ENCODE data around the gene AZU1. TPM values are rescaled to one million over a fixed set of nuclear protein-coding genes. Genes with fewer than 3 reads are reported as not detected.

AZU1 gene
- not detected in 2 replicates for total RNA-seq (2012; rRNA removed)

- H3K27me3 ChIP-seq (ENCODE audit: control insufficient read depth, insufficient read depth, low read length) = peaks cover 21% of the 10 kb centered on the region
- no peaks in the 10 kb centered on the region for H3K9me3 ChIP-seq (replicated peaks; ENCODE audit: low read length)
- H3K9ac ChIP-seq (ENCODE audit: low read depth, low read length) = no peak within 1 kb of the TSS
- no peak within 1 kb of the TSS for H3K4me2 ChIP-seq (ENCODE audit: low read length)
- H3K36me3 ChIP-seq (ENCODE audit: insufficient read depth, low read length) = no peaks in the 10 kb centered on the region
- H3K4me1 ChIP-seq (ENCODE audit: control insufficient read depth, insufficient read depth, low read length) = no peaks in the 10 kb centered on the region
- no peak within 1 kb of the TSS for H3K4me3 ChIP-seq (ENCODE audit: low read length)
Measured at GRCh38 chr19:827710-828321, at the start of gene AZU1. Gene AZU1 (plus strand): TSS chr19:827837. CDS start chr19:827847, 10 bp downstream.

GRCh38 chr19:778910-779653 is 48.6 kb upstream of the AZU1 start:
- Histone ChIP-seq H3K4me1 (ENCODE audit: control insufficient read depth, insufficient read depth, low read length) (peaks cover 27% of the 10 kb centered on the region), H3K4me3 (ENCODE audit: low read length) (no peak overlapping the region), H3K9me3 (replicated peaks; ENCODE audit: low read length) (no peaks in the 10 kb centered on the region), H3K36me3 (ENCODE audit: insufficient read depth, low read length) (no peaks in the 10 kb centered on the region), H3K9ac (ENCODE audit: low read depth, low read length) (peak overlapping the region; percentile 61), H3K4me2 (ENCODE audit: low read length) (peak overlapping the region; percentile 33), H3K27me3 (ENCODE audit: control insufficient read depth, insufficient read depth, low read length) (no peaks in the 10 kb centered on the region)

GRCh38 chr19:780935-781334 is 46.7 kb upstream of the AZU1 start:
- no peak overlapping the region for H3K4me2 ChIP-seq (ENCODE audit: low read length)
- H3K4me1 ChIP-seq (ENCODE audit: control insufficient read depth, insufficient read depth, low read length) = peaks cover 27% of the 10 kb centered on the region
- H3K36me3 ChIP-seq (ENCODE audit: insufficient read depth, low read length) = no peaks in the 10 kb centered on the region
- H3K4me3 ChIP-seq (ENCODE audit: low read length) = no peak overlapping the region
- no peak overlapping the region for H3K9ac ChIP-seq (ENCODE audit: low read depth, low read length)
- H3K27me3 ChIP-seq (ENCODE audit: control insufficient read depth, insufficient read depth, low read length) = no peaks in the 10 kb centered on the region
- no peaks in the 10 kb centered on the region for H3K9me3 ChIP-seq (replicated peaks; ENCODE audit: low read length)

- Histone ChIP-seq H3K27me3 (ENCODE audit: control insufficient read depth, insufficient read depth, low read length) (no peaks in the 10 kb centered on the region), H3K4me3 (ENCODE audit: low read length) (peak overlapping the region; percentile 63), H3K4me1 (ENCODE audit: control insufficient read depth, insufficient read depth, low read length) (peaks cover 27% of the 10 kb centered on the region), H3K9me3 (replicated peaks; ENCODE audit: low read length) (no peaks in the 10 kb centered on the region), H3K36me3 (ENCODE audit: insufficient read depth, low read length) (no peaks in the 10 kb centered on the region), H3K9ac (ENCODE audit: low read depth, low read length) (peak overlapping the region; percentile 47), H3K4me2 (ENCODE audit: low read length) (peak overlapping the region; percentile 79)
Measured at GRCh38 chr19:781800-782184, 45.8 kb upstream of the AZU1 start.

- peaks cover 27% of the 10 kb centered on the region for H3K4me1 ChIP-seq (ENCODE audit: control insufficient read depth, insufficient read depth, low read length)
- peak overlapping the region; percentile 79 for H3K4me2 ChIP-seq (ENCODE audit: low read length)
- no peaks in the 10 kb centered on the region for H3K36me3 ChIP-seq (ENCODE audit: insufficient read depth, low read length)
- peak overlapping the region; percentile 63 for H3K4me3 ChIP-seq (ENCODE audit: low read length)
- H3K9ac ChIP-seq (ENCODE audit: low read depth, low read length) = peak overlapping the region; percentile 47
- no peaks in the 10 kb centered on the region for H3K27me3 ChIP-seq (ENCODE audit: control insufficient read depth, insufficient read depth, low read length)
- no peaks in the 10 kb centered on the region for H3K9me3 ChIP-seq (replicated peaks; ENCODE audit: low read length)
Measured at GRCh38 chr19:782185-782877, 45.3 kb upstream of the AZU1 start.

- Histone ChIP-seq H3K4me1 (ENCODE audit: control insufficient read depth, insufficient read depth, low read length) (peaks cover 27% of the 10 kb centered on the region), H3K9ac (ENCODE audit: low read depth, low read length) (peak overlapping the region; percentile 47), H3K4me2 (ENCODE audit: low read length) (peak overlapping the region; percentile 79), H3K4me3 (ENCODE audit: low read length) (peak overlapping the region; percentile 63), H3K36me3 (ENCODE audit: insufficient read depth, low read length) (no peaks in the 10 kb centered on the region), H3K9me3 (replicated peaks; ENCODE audit: low read length) (no peaks in the 10 kb centered on the region), H3K27me3 (ENCODE audit: control insufficient read depth, insufficient read depth, low read length) (no peaks in the 10 kb centered on the region)
Measured at GRCh38 chr19:782878-783668, 44.6 kb upstream of the AZU1 start.

- Histone ChIP-seq H3K27me3 (ENCODE audit: control insufficient read depth, insufficient read depth, low read length) (no peaks in the 10 kb centered on the region), H3K4me1 (ENCODE audit: control insufficient read depth, insufficient read depth, low read length) (peaks cover 23% of the 10 kb centered on the region), H3K36me3 (ENCODE audit: insufficient read depth, low read length) (no peaks in the 10 kb centered on the region), H3K9ac (ENCODE audit: low read depth, low read length) (no peak overlapping the region), H3K4me2 (ENCODE audit: low read length) (no peak overlapping the region), H3K4me3 (ENCODE audit: low read length) (no peak overlapping the region), H3K9me3 (replicated peaks; ENCODE audit: low read length) (no peaks in the 10 kb centered on the region)
Measured at GRCh38 chr19:784541-784940, 43.1 kb upstream of the AZU1 start.

GRCh38 chr19:787536-787935 is 40.1 kb upstream of the AZU1 start:
- H3K4me2 ChIP-seq (ENCODE audit: low read length) = no peak overlapping the region
- no peaks in the 10 kb centered on the region for H3K9me3 ChIP-seq (replicated peaks; ENCODE audit: low read length)
- no peak overlapping the region for H3K4me3 ChIP-seq (ENCODE audit: low read length)
- H3K27me3 ChIP-seq (ENCODE audit: control insufficient read depth, insufficient read depth, low read length) = no peaks in the 10 kb centered on the region
- no peak overlapping the region for H3K9ac ChIP-seq (ENCODE audit: low read depth, low read length)
- H3K4me1 ChIP-seq (ENCODE audit: control insufficient read depth, insufficient read depth, low read length) = peaks cover 16% of the 10 kb centered on the region
- no peaks in the 10 kb centered on the region for H3K36me3 ChIP-seq (ENCODE audit: insufficient read depth, low read length)

GRCh38 chr19:788686-788982 is 39.0 kb upstream of the AZU1 start:
- H3K4me2 ChIP-seq (ENCODE audit: low read length) = no peak overlapping the region
- H3K4me3 ChIP-seq (ENCODE audit: low read length) = no peak overlapping the region
- H3K27me3 ChIP-seq (ENCODE audit: control insufficient read depth, insufficient read depth, low read length) = no peaks in the 10 kb centered on the region
- peaks cover 8% of the 10 kb centered on the region for H3K4me1 ChIP-seq (ENCODE audit: control insufficient read depth, insufficient read depth, low read length)
- no peaks in the 10 kb centered on the region for H3K9me3 ChIP-seq (replicated peaks; ENCODE audit: low read length)
- no peak overlapping the region for H3K9ac ChIP-seq (ENCODE audit: low read depth, low read length)
- H3K36me3 ChIP-seq (ENCODE audit: insufficient read depth, low read length) = no peaks in the 10 kb centered on the region

- Histone ChIP-seq H3K9me3 (replicated peaks; ENCODE audit: low read length) (no peaks in the 10 kb centered on the region), H3K4me1 (ENCODE audit: control insufficient read depth, insufficient read depth, low read length) (peaks cover 8% of the 10 kb centered on the region), H3K36me3 (ENCODE audit: insufficient read depth, low read length) (no peaks in the 10 kb centered on the region), H3K9ac (ENCODE audit: low read depth, low read length) (no peak overlapping the region), H3K4me3 (ENCODE audit: low read length) (no peak overlapping the region), H3K4me2 (ENCODE audit: low read length) (no peak overlapping the region), H3K27me3 (ENCODE audit: control insufficient read depth, insufficient read depth, low read length) (no peaks in the 10 kb centered on the region)
Measured at GRCh38 chr19:788983-789700, 38.5 kb upstream of the AZU1 start.

- Histone ChIP-seq H3K9me3 (replicated peaks; ENCODE audit: low read length) (no peaks in the 10 kb centered on the region), H3K27me3 (ENCODE audit: control insufficient read depth, insufficient read depth, low read length) (no peaks in the 10 kb centered on the region), H3K4me3 (ENCODE audit: low read length) (no peak overlapping the region), H3K4me2 (ENCODE audit: low read length) (no peak overlapping the region), H3K9ac (ENCODE audit: low read depth, low read length) (no peak overlapping the region), H3K4me1 (ENCODE audit: control insufficient read depth, insufficient read depth, low read length) (peaks cover 8% of the 10 kb centered on the region), H3K36me3 (ENCODE audit: insufficient read depth, low read length) (no peaks in the 10 kb centered on the region)
Measured at GRCh38 chr19:789701-790060, 38.0 kb upstream of the AZU1 start.

All from skeletal muscle satellite cell (primary cell).